GM12873 (cell line): ENCODE results near the gene SF3A2.

Source experiments
- TF ChIP-seq, protein P1 (sequence below): IDR thresholded peaks from 2 replicates; pipeline ENCODE4 v1.5.1; 2012; ENCODE audit warnings: low read depth, mild to moderate bottlenecking, moderate library complexity, low read length, control low read depth; ENCODE audit not compliant: insufficient read depth; ENCODE audit errors: missing control alignments

The SF3A2 gene

DNA sequence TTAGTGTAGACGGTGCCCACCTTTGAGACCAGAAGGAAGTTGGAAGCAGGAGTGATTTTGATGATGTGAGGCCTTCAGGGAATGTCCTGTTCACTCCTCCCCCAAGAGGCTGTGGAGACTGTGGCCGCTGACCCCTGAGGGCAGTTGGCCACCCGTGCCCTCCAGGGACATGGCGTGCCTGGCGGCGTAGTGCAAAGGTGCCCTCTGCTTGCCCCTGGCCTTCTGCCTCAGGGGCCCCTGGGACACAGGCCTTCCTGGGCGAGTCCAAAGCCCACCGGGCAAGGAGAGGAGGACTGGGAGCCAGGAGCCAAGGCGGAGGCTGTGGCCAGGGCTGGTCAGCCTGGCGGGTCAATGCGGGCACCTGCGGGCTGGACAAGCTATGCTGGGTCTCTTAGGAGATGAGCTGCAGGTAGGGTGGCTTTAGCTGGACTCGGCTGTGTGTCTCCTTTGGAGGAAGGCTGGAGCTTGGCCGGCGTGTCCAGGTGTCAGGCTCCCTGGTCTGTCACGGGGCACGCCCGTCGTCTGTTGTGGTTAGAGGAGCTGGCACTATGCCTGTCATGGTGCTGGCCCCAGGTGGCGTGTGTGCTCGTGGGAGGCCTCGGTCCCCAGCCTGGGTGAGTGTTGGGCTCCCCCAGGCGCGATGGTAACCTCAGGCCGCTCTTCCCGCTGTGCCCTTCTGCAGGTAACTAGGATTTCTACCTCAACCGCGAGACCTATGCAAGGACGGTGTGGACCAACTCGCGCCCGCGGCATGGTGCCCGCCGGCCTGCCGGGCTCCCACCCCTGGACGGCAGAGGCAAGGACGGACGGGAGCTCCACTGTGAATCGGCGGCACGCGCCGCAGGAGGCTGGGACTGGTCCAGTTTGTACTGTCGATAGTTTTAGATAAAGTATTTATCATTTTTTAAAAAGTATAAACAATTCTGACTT, 7.3 kb upstream of the SF3A2 start:
- TF ChIP-seq, protein P1, sequence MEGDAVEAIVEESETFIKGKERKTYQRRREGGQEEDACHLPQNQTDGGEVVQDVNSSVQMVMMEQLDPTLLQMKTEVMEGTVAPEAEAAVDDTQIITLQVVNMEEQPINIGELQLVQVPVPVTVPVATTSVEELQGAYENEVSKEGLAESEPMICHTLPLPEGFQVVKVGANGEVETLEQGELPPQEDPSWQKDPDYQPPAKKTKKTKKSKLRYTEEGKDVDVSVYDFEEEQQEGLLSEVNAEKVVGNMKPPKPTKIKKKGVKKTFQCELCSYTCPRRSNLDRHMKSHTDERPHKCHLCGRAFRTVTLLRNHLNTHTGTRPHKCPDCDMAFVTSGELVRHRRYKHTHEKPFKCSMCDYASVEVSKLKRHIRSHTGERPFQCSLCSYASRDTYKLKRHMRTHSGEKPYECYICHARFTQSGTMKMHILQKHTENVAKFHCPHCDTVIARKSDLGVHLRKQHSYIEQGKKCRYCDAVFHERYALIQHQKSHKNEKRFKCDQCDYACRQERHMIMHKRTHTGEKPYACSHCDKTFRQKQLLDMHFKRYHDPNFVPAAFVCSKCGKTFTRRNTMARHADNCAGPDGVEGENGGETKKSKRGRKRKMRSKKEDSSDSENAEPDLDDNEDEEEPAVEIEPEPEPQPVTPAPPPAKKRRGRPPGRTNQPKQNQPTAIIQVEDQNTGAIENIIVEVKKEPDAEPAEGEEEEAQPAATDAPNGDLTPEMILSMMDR: no peak

DNA sequence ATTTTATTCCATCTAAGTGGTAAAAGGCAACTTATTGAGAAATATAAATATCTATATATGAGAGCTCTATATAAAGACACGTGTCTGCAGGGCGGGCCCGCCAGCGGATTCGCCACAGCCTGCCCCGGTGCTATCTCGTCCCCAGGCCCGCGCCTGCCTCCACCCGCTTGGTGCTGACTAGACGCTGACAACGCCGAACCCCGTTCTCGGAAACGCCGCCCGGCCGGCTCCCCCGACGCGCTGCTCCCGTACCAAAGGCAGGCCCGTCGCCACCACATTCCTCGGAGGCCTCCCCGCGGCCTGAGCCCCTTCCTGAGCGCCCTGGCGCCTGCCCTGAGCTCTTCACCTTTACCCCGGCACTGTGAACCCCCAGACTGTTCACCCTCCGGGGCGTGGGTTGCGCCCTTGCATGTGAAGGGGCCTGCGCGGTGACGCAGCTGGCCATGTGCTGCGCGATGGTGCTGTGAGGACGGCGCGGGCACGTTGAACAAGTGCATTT, 6.5 kb upstream of the SF3A2 start:
- TF ChIP-seq, protein P1: no peak

DNA sequence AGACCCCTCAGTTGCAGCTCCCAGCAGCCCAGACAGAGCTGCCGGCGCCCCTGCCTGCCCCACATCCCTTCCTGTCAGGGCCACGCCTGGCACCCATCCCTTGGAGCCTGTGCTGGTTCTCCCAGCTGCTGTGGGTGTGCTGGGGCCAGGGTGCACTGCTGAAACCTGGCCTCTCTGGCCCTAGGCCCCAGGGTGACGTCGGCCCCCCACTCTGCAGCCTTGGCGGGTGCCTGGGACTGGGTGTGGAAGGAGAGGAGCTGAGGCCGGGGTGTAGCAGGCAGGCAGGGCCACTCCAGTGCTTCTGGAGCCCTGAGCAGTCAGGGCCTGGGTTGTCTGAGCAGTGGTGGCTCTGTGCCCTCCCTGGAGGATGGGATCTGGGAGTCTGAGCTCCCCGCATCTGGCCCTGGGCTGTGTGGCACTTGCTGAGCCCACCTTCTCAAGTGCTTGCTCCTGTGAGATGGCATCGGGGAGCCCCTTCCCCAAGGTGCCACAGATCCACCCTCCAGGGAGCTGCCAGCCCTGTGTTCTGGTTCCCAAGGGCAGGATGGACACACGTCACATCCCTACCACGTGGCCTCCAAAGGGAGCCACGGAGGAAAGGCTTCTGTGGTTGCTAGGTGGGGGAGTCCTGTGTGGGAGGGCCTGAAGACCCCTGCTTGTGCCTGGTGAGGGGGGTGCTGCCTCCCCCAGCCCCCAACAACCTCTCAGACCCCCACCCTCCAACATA, 5.7 kb upstream of the SF3A2 start:
- TF ChIP-seq, protein P1: no peak

DNA sequence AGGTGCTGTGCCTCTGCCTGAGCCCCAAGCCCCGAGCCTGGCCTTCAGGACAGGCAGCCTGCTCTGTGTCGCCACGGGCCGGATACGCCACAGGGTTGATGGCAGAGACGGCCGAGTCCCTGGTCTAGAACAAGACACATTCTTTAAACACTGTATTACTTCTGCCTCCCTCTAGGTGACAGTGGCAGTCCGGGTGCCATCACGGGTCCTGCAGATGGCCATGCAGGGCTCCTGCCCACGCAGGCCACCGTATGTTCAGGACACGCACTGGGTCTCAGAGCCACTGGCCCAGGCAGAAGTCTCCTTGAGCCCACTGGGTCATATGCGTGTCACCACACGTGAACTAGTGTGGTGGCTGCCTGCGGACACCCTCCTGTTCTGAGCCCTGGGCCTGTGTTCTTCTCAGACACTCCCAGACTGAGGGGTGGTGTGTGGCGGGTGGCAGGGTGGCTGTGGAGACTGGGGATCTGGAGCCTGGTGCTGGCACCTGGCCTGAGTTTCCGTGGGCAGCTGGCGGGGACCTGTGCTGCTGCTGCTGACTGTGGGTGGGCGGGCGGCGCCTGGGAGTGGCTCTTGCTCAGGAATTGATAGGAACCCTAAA, 4.9 kb upstream of the SF3A2 start:
- TF ChIP-seq, protein P1: no peak

DNA sequence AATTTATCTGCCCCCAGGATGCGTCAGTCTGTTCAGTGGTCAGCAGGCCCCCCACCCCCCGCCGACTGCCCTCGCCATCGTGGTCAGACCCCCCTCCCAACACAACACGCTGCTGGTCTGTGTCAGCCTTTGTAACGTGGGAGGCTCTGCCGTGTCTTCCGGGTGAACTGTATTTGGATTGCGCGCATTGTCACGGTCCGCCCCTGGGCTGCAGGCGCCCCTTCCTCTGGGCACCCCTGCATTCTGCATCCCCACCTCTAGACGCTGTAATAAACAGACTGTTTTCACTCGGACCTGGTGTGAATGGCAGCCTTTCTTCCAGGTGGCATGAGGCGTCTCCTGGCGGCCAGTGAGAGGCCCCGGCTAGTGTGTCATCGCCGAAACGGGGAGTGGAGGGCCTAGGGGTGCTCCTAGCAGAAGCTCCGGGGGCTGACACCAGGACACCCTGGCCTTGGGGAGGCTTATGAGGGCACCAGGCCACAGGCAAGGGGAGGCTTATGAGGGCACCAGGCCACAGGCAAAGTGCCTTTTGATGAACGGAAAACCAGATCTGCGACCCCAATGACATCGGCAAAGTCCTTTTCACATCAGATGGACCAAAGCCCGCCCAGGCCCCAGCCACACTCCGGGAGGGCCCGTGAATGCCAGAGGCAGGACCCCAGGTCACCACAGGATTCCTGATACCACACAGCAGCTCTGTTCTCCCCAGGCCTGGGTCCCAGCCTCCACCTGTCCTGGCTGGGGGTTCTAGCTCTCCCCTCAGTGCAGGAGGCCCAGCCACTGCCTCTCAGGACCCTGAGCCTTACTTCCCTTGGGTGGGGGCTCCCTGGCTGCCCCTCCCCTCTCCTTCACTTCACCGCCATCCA, 4.1 kb upstream of the SF3A2 start:
- TF ChIP-seq, protein P1: no peak

DNA sequence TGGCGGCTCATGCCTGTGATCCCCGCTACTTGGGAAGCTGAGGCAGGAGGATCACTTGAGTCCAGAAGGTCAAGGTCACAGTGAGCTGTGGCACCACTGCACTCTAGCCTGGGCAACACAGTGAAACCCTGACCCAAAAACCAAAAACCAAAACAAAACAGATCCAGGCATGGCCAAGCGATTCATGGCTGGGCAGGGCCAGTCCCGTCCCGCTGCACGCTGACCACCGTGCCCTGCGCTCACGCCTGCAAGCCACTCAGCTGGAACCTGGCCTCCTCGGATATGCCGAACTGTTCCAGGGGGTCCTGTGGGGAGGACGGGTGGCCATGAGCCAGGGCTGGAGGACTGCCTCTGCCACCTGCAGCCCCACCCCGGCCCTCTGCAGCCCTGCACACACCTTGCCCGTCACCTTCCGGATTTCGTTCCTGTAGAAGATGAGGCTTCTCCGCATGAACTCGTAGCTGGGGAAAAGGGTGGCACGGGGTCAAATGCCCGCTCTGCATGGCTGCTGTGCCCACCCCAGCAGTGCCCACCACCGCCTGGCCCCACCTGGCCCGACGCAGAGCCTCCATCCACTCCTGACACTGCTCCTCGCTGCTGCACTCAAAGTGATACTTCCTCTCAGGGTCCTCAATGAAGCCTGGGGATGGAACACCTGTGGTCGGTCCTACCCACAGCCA, 2.9 kb upstream of the SF3A2 start:
- TF ChIP-seq, protein P1: no peak
